Endothelial cell (in vitro differentiated cells): ENCODE results near the gene CEMIP. TPM values are rescaled to one million over a fixed set of nuclear protein-coding genes. Genes with fewer than 3 reads are reported as not detected.

Source experiments
- DNase-seq: peaks from one replicate; pipeline ENCODE4 v3.0.0; 2021; ENCODE audit warnings: low spot score
- H3K27ac Mint-ChIP-seq: one replicate; pipeline ENCODE4 v1.8.0; 2021; ENCODE audit warnings: mixed read lengths, inconsistent platforms; ENCODE audit not compliant: unreplicated experiment
- H3K27me3 Mint-ChIP-seq: one replicate; pipeline ENCODE4 v1.8.0; 2021; ENCODE audit warnings: mild to moderate bottlenecking, moderate library complexity, mixed read lengths, inconsistent platforms; ENCODE audit not compliant: unreplicated experiment
- H3K36me3 Mint-ChIP-seq: one replicate; pipeline ENCODE4 v1.8.0; 2021; ENCODE audit warnings: mild to moderate bottlenecking, low read depth, mixed read lengths, inconsistent platforms; ENCODE audit not compliant: unreplicated experiment
- H3K4me1 Mint-ChIP-seq: one replicate; pipeline ENCODE4 v1.8.0; 2021; ENCODE audit warnings: mild to moderate bottlenecking, mixed read lengths, inconsistent platforms; ENCODE audit not compliant: unreplicated experiment
- H3K4me3 Mint-ChIP-seq: one replicate; pipeline ENCODE4 v1.8.0; 2021; ENCODE audit warnings: mild to moderate bottlenecking, mixed read lengths, inconsistent platforms; ENCODE audit not compliant: unreplicated experiment
- H3K9me3 Mint-ChIP-seq: one replicate; pipeline ENCODE4 v1.8.0; 2021; ENCODE audit warnings: mixed read lengths, inconsistent platforms; ENCODE audit not compliant: unreplicated experiment
- CTCF ChIP-seq: fragments of 200-600 bp; sonication (generic); IDR thresholded peaks from one replicate; pipeline ENCODE4 v1.5.0; 2021; ENCODE audit warnings: antibody characterized with exemption; ENCODE audit not compliant: unreplicated experiment
- total RNA-seq: library from RNA; stranded (reverse); fragmentation: NEBNext Ultra II Directional; extraction: Animal tissue kit (Norgen Biotek cat#: 25700); gene quantifications from one replicate; pipeline ENCODE4 v1.2.1, GENCODE V29; 2021; ENCODE audit not compliant: unreplicated experiment

Gene CEMIP
- total RNA-seq, 1 donor from 2014 or later = not detected

DNA sequence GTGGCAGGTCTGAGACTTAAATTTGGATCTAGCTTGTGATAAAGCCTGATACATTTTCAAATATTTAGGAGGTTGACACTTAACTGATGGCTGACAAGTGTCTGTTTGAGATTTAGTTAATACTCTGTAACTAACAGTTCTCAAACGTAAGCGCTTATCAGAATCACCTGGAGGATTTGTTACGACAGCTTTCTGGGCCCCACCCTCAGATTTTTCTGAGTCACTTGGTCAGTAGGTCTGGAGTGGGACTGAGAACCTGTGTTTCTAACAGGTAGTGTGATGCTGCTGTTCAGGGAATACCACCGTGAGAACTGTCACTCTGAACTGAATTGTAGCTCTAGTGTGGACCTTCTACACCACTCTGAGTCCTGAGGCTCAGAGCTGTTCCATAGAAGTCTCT, 85.5 kb downstream of the CEMIP start:
- Mint-ChIP-seq H3K27ac (no peak overlapping the region), H3K4me3 (no peak overlapping the region), H3K9me3 (no peaks in the 10 kb centered on the region), H3K27me3 (peaks cover 5% of the 10 kb centered on the region), H3K36me3 (no peaks in the 10 kb centered on the region), H3K4me1 (peaks cover 21% of the 10 kb centered on the region)
- no peak for DNase-seq
- no peak for TF ChIP-seq CTCF

DNA sequence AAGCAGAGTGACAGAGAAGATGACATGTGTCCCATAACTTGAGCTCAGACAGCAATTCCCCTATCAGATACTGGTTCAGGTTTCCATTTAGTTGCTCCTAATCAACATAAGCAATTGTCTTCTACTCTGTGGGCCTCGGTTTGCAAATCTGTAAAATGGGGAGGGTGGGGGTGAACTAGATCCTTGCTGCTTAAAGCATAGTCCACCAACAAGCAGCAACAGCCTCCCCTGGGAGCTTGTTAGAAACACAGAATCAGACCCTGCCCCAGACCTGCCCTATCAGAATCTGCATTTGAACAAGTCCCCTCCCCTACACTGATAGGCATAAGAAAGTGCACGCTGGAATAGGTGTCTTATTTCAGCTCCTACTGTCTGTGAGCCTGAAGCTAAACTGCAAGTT, 87.8 kb downstream of the CEMIP start:
- peaks cover 2% of the 10 kb centered on the region for H3K27me3 Mint-ChIP-seq
- no peaks in the 10 kb centered on the region for H3K9me3 Mint-ChIP-seq
- TF ChIP-seq CTCF = no peak
- no peak overlapping the region for H3K27ac Mint-ChIP-seq
- no peak overlapping the region for H3K4me3 Mint-ChIP-seq
- DNase-seq = no peak
- no peaks in the 10 kb centered on the region for H3K36me3 Mint-ChIP-seq
- peaks cover 14% of the 10 kb centered on the region for H3K4me1 Mint-ChIP-seq

GRCh38 chr15:80870366-80870765, 91.2 kb downstream of the CEMIP start:
- TF ChIP-seq CTCF = no peak
- no peaks in the 10 kb centered on the region for H3K9me3 Mint-ChIP-seq
- H3K27me3 Mint-ChIP-seq = peaks cover 4% of the 10 kb centered on the region

DNA sequence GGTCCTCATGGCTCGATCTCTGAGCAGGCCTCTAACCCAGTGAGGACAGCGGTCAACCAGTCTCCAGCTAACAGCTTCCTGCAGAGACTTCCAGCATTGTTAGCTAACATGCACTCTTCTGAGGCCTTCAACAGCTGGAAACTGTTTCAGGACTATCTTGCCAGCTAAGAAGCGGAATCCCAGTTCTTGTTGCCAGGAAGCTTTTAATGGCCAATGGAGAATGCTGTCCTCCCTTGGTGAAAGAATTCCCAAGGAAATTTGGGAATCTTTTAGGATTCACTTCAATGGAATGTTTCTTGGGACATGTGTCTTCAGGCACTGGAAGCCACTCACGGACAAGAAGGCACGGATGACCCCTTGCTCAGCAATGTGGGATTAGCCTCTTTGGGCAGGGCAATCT, 91.7 kb downstream of the CEMIP start:
- no peak overlapping the region for H3K27ac Mint-ChIP-seq
- no peaks in the 10 kb centered on the region for H3K9me3 Mint-ChIP-seq
- peaks cover 4% of the 10 kb centered on the region for H3K27me3 Mint-ChIP-seq
- TF ChIP-seq CTCF = no peak
- H3K4me1 Mint-ChIP-seq = peaks cover 10% of the 10 kb centered on the region
- no peaks in the 10 kb centered on the region for H3K36me3 Mint-ChIP-seq
- no peak for DNase-seq
- H3K4me3 Mint-ChIP-seq = no peak overlapping the region

More at GRCh38 chr15:80870366-80870765, 91.2 kb downstream of the CEMIP start:
- Mint-ChIP-seq H3K27ac (no peak overlapping the region), H3K4me3 (no peak overlapping the region), H3K36me3 (no peaks in the 10 kb centered on the region), H3K4me1 (peaks cover 10% of the 10 kb centered on the region)
- no peak for DNase-seq

GRCh38 chr15:80871858-80872257, 92.7 kb downstream of the CEMIP start:
- Mint-ChIP-seq H3K4me1 (peaks cover 10% of the 10 kb centered on the region), H3K27me3 (peaks cover 6% of the 10 kb centered on the region), H3K9me3 (no peaks in the 10 kb centered on the region), H3K36me3 (no peaks in the 10 kb centered on the region), H3K4me3 (no peak overlapping the region), H3K27ac (no peak overlapping the region)
- no peak for DNase-seq
- no peak for TF ChIP-seq CTCF
